ENCODE measurements around the gene GABBR2.

Gene GABBR2

GRCh38 chr9:98720402-98720801 is 11.7 kb upstream of the GABBR2 start:
- DNase-seq, result no peak

- DNase-seq, result no peak
Measured at GRCh38 chr9:98719055-98719454, 10.3 kb upstream of the GABBR2 start.

GRCh38 chr9:98714833-98715232 is 6.1 kb upstream of the GABBR2 start:
- DNase-seq, result no peak

- no peak for DNase-seq
Measured at GRCh38 chr9:98712987-98713386, 4.3 kb upstream of the GABBR2 start.

- DNase-seq, result no peak
Measured at GRCh38 chr9:98709968-98710965, 1.5 kb upstream of the GABBR2 start.

- DNase-seq, result no peak
Measured at GRCh38 chr9:98708103-98708932, 417 bp downstream of the GABBR2 start.

GRCh38 chr9:98707166-98708102 is 1.3 kb downstream of the GABBR2 start:
- no peak for DNase-seq

GRCh38 chr9:98706651-98707165 is 2.0 kb downstream of the GABBR2 start:
- no peak for DNase-seq

GRCh38 chr9:98702835-98703380 is 5.8 kb downstream of the GABBR2 start:
- DNase-seq, result no peak

- DNase-seq, result no peak
Measured at GRCh38 chr9:98702340-98702739, 6.4 kb downstream of the GABBR2 start.

- DNase-seq, result no peak
Measured at GRCh38 chr9:98701576-98701975, 7.2 kb downstream of the GABBR2 start.

GRCh38 chr9:98700801-98701200 is 7.9 kb downstream of the GABBR2 start:
- no peak for DNase-seq

- DNase-seq, result no peak
Measured at GRCh38 chr9:98698856-98699255, 9.9 kb downstream of the GABBR2 start.

GRCh38 chr9:98694943-98695342 is 13.8 kb downstream of the GABBR2 start:
- DNase-seq, result no peak

- no peak for DNase-seq
Measured at GRCh38 chr9:98692392-98692791, 16.3 kb downstream of the GABBR2 start.

GRCh38 chr9:98691890-98692289 is 16.8 kb downstream of the GABBR2 start:
- DNase-seq, result no peak

- DNase-seq, result no peak
Measured at GRCh38 chr9:98690686-98691085, 18.0 kb downstream of the GABBR2 start.

- no peak for DNase-seq
Measured at GRCh38 chr9:98688710-98689495, 19.8 kb downstream of the GABBR2 start.

- no peak for DNase-seq
Measured at GRCh38 chr9:98687911-98688310, 20.8 kb downstream of the GABBR2 start.

- DNase-seq, result no peak
Measured at GRCh38 chr9:98686961-98687855, 21.5 kb downstream of the GABBR2 start.
